Measurements from ENCODE around the gene CCT8. TPM values are rescaled to one million over a fixed set of nuclear protein-coding genes. Genes with fewer than 3 reads are reported as not detected.

CCT8 gene
- total and polyA plus RNA-seq, 2 experiments from 2014 or later: 304 to 329 TPM

- Histone ChIP-seq H3K36me3 (ENCODE audit: insufficient read depth) (peaks cover 44% of the 10 kb centered on the region), H3K27me3 (ENCODE audit: insufficient read depth) (no peaks in the 10 kb centered on the region), H3K4me1 (ENCODE audit: insufficient read depth) (no peaks in the 10 kb centered on the region), H3K27ac (ENCODE audit: low read depth) (no peak overlapping the region), H2AFZ (no peak overlapping the region), H3K79me2 (replicated peaks; ENCODE audit: insufficient read depth) (peaks cover 19% of the 10 kb centered on the region), H3F3A (replicated peaks; ENCODE audit: low read depth) (no peaks in the 10 kb centered on the region), H3K9me2 (ENCODE audit: insufficient read depth) (no peaks in the 10 kb centered on the region), H4K20me1 (replicated peaks; ENCODE audit: insufficient read depth) (peaks cover 7% of the 10 kb centered on the region; the same call in 1 of the 2 replicates), H3K4me2 (no peak overlapping the region), H3K4me3 (no peak overlapping the region)
- DNase-seq (ENCODE audit: low spot score) (no peak), ATAC-seq (no peak)
- Mint-ChIP-seq H3K27ac (no peak overlapping the region), H3K9me3 (no peaks in the 10 kb centered on the region), H3K36me3 (ENCODE audit: low read depth) (peaks cover 57% of the 10 kb centered on the region), H3K4me1 (no peaks in the 10 kb centered on the region), H3K4me3 (no peak overlapping the region), H3K27me3 (ENCODE audit: insufficient read depth, low read depth, poor library complexity) (no peaks in the 10 kb centered on the region)
- TF ChIP-seq CTCF (conservative IDR thresholded peaks at IDR 0.05; ENCODE audit: low read depth in 2 of 2): no peak
- no peak for TF ChIP-seq JUNB (IDR thresholded peaks at IDR 0.05; ENCODE audit: unreplicated experiment)
- no peak for TF ChIP-seq EZH2 (IDR thresholded peaks at IDR 0.05; ENCODE audit: low read depth, unreplicated experiment)
- TF ChIP-seq STAT1 (IDR thresholded peaks at IDR 0.05; ENCODE audit: unreplicated experiment): no peak
- TF ChIP-seq REST (IDR thresholded peaks at IDR 0.05; ENCODE audit: unreplicated experiment): no peak
- TF ChIP-seq NANOG (IDR thresholded peaks at IDR 0.05; ENCODE audit: borderline replicate concordance): no peak
- TF ChIP-seq ZNF331 (CRISPR knock-in tag; IDR thresholded peaks at IDR 0.05; ENCODE audit: low read depth): no peak
- no peak for TF ChIP-seq EZH2phosphoT487 (IDR thresholded peaks at IDR 0.05; ENCODE audit: unreplicated experiment)
- TF ChIP-seq CREB1 (CRISPR knock-in tag; IDR thresholded peaks at IDR 0.05; ENCODE audit: low read depth): no peak
- no peak for TF ChIP-seq ZNF114 (CRISPR knock-in tag; IDR thresholded peaks at IDR 0.05)
- TF ChIP-seq, protein P1, sequence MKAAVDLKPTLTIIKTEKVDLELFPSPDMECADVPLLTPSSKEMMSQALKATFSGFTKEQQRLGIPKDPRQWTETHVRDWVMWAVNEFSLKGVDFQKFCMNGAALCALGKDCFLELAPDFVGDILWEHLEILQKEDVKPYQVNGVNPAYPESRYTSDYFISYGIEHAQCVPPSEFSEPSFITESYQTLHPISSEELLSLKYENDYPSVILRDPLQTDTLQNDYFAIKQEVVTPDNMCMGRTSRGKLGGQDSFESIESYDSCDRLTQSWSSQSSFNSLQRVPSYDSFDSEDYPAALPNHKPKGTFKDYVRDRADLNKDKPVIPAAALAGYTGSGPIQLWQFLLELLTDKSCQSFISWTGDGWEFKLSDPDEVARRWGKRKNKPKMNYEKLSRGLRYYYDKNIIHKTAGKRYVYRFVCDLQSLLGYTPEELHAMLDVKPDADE (IDR thresholded peaks at IDR 0.05): no peak
- no peak for TF ChIP-seq POLR2AphosphoS5 (IDR thresholded peaks at IDR 0.05; ENCODE audit: low read depth)
- no peak for TF ChIP-seq ZNF462 (CRISPR knock-in tag; IDR thresholded peaks at IDR 0.05)
Observed at GRCh38 chr21:29033301-29033700, 40.1 kb downstream of the CCT8 start.
